Mesothelial cell of epicardium (in vitro differentiated cells): ENCODE results near the gene ASCL5. TPM values are rescaled to one million over a fixed set of nuclear protein-coding genes. Genes with fewer than 3 reads are reported as not detected.
"Not testable (repeated sequence)": the region's sequence is repeated elsewhere in the genome, so short reads cannot be mapped to it uniquely, and the experiment has no call there.

ENCODE experiments used
- DNase-seq, 2 experiments: peaks; one replicate each; pipeline ENCODE4 v3.0.0; 2021; ENCODE audit warnings: low spot score in 2 of 2; ENCODE audit not compliant: unreplicated experiment in 2 of 2
- H3K27ac Mint-ChIP-seq: 2 replicates; pipeline ENCODE4 v1.8.0; 2021; ENCODE audit warnings: mixed read lengths
- H3K27me3 Mint-ChIP-seq: 2 replicates; pipeline ENCODE4 v1.8.0; 2021; ENCODE audit warnings: low read depth, mixed read lengths
- H3K36me3 Mint-ChIP-seq: 2 replicates; pipeline ENCODE4 v1.8.0; 2021; ENCODE audit warnings: mixed read lengths
- H3K4me1 Mint-ChIP-seq: 2 replicates; pipeline ENCODE4 v1.8.0; 2021; ENCODE audit warnings: mixed read lengths
- H3K4me3 Mint-ChIP-seq: 2 replicates; pipeline ENCODE4 v1.8.0; 2021; ENCODE audit warnings: mild to moderate bottlenecking, moderate library complexity, mixed read lengths
- H3K9me3 Mint-ChIP-seq: 2 replicates; pipeline ENCODE4 v1.8.0; 2021; ENCODE audit warnings: mixed read lengths
- total RNA-seq: library from RNA; stranded (reverse); gene quantifications from 3 replicates; pipeline ENCODE4 v1.2.1, GENCODE V29; 2021
- TF ChIP-seq, protein P1 (sequence below): fragments of 200-600 bp; sonication (generic); IDR thresholded peaks from one replicate; pipeline ENCODE4 v1.5.0; 2021; ENCODE audit warnings: antibody characterized with exemption; ENCODE audit not compliant: unreplicated experiment

Gene ASCL5
- total RNA-seq, 1 donor from 2014 or later, result not detected

GRCh38 chr1:201164645-201165044 lies 37.7 kb upstream of the ASCL5 start:
- Mint-ChIP-seq H3K27ac (no peak overlapping the region), H3K4me1 (peaks cover 6% of the 10 kb centered on the region), H3K36me3 (no peaks in the 10 kb centered on the region), H3K4me3 (no peak overlapping the region), H3K27me3 (no peaks in the 10 kb centered on the region), H3K9me3 (peaks cover 3% of the 10 kb centered on the region)
- TF ChIP-seq, protein P1, sequence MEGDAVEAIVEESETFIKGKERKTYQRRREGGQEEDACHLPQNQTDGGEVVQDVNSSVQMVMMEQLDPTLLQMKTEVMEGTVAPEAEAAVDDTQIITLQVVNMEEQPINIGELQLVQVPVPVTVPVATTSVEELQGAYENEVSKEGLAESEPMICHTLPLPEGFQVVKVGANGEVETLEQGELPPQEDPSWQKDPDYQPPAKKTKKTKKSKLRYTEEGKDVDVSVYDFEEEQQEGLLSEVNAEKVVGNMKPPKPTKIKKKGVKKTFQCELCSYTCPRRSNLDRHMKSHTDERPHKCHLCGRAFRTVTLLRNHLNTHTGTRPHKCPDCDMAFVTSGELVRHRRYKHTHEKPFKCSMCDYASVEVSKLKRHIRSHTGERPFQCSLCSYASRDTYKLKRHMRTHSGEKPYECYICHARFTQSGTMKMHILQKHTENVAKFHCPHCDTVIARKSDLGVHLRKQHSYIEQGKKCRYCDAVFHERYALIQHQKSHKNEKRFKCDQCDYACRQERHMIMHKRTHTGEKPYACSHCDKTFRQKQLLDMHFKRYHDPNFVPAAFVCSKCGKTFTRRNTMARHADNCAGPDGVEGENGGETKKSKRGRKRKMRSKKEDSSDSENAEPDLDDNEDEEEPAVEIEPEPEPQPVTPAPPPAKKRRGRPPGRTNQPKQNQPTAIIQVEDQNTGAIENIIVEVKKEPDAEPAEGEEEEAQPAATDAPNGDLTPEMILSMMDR, result no peak
- DNase-seq, result no peak

DNA sequence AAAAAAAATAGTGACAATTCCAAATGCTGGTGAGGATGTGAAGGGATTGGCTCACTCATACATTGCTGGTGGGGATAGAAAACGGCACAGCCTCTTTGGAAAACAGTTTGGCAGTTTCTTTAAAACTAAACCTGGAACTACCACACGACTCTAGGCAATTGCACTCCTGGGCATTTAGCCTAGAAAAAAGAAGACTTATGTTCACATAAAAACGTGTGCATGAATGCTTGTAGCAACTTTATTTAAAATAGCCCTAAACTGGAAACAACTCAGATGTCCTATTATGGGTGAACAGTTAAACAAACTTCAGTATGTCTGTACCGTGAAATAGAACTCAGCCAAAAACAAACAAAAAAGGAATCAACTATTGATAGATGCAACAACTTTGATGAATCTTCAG lies 36.7 kb upstream of the ASCL5 start:
- H3K9me3 Mint-ChIP-seq, result peaks cover 3% of the 10 kb centered on the region
- H3K4me1 Mint-ChIP-seq, result peaks cover 6% of the 10 kb centered on the region
- H3K27me3 Mint-ChIP-seq, result no peaks in the 10 kb centered on the region
- no peak overlapping the region for H3K27ac Mint-ChIP-seq
- DNase-seq, result no peak
- TF ChIP-seq, protein P1, result no peak
- no peaks in the 10 kb centered on the region for H3K36me3 Mint-ChIP-seq
- H3K4me3 Mint-ChIP-seq, result no peak overlapping the region

DNA sequence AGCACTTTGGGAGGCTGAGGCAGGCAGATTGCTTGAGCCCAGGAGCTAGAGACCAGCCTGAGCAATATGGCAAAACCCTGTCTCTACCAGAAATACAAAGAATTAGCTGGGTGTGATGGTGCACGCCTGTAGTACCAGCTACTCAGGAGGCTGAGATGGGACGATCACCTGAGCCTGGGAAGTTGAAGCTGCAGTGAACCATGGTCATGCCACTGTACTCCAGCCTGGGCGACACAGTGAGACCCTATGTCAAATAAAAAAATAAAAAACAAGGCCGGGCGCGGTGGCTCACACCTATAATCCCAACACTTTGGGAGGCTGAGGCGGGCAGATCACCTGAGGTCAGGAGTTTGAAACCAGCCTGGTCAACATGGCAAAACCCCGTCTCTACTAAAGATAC lies 36.1 kb upstream of the ASCL5 start:
- H3K9me3 Mint-ChIP-seq, H3K36me3 Mint-ChIP-seq, H3K4me1 Mint-ChIP-seq, H3K27ac Mint-ChIP-seq, DNase-seq, H3K27me3 Mint-ChIP-seq, H3K4me3 Mint-ChIP-seq: not testable (repeated sequence)

DNA sequence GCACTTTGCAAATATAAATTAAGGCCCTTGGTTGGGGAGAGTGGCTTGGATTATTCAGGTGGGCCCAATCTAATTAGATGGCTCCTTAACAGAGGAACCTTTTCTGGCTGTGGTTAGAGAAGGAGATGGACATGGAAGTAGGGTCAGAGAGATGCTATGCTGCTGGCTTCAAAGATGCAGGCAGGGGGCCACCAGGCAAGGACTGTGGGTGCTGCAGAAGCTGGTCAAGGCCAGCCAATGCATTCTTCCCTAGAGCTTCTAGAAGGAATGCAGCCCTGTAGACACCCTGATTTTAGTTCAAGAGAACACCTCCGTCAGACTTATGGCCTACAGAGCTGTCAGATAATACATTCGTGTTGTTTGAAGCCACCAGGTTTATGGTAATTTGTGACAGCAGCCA lies 31.0 kb upstream of the ASCL5 start:
- H3K27me3 Mint-ChIP-seq, result no peaks in the 10 kb centered on the region
- H3K9me3 Mint-ChIP-seq, result no peaks in the 10 kb centered on the region

GRCh38 chr1:201156819-201157218 lies 29.8 kb upstream of the ASCL5 start:
- H3K9me3 Mint-ChIP-seq, result no peaks in the 10 kb centered on the region
- H3K4me1 Mint-ChIP-seq, result peaks cover 21% of the 10 kb centered on the region
- H3K27me3 Mint-ChIP-seq, result no peaks in the 10 kb centered on the region
- no peak overlapping the region for H3K4me3 Mint-ChIP-seq
- no peaks in the 10 kb centered on the region for H3K36me3 Mint-ChIP-seq
- TF ChIP-seq, protein P1, result no peak
- DNase-seq, result no peak
- no peak overlapping the region for H3K27ac Mint-ChIP-seq

More for the DNA sequence above, 31.0 kb upstream of the ASCL5 start:
- Mint-ChIP-seq H3K4me1 (peaks cover 13% of the 10 kb centered on the region), H3K36me3 (no peaks in the 10 kb centered on the region), H3K4me3 (no peak overlapping the region), H3K27ac (no peak overlapping the region)
- no peak for DNase-seq
- TF ChIP-seq, protein P1, result no peak

- Mint-ChIP-seq H3K27ac (no peak overlapping the region), H3K4me1 (peaks cover 21% of the 10 kb centered on the region), H3K27me3 (no peaks in the 10 kb centered on the region), H3K36me3 (peaks cover 3% of the 10 kb centered on the region), H3K9me3 (no peaks in the 10 kb centered on the region), H3K4me3 (no peak overlapping the region)
- DNase-seq, result no peak
- TF ChIP-seq, protein P1, result no peak
Measured at GRCh38 chr1:201156346-201156745, 29.4 kb upstream of the ASCL5 start.
